Hematopoietic multipotent progenitor cell (in vitro differentiated cells): ENCODE data around the gene TCOF1. TPM values are rescaled to one million over a fixed set of nuclear protein-coding genes. Genes with fewer than 3 reads are reported as not detected.

Source experiments
- DNase-seq, 3 donors: peaks; one replicate each; pipeline ENCODE4 v3.0.0-alpha.2; 2011 to 2015; ENCODE audit warnings: low read depth in 2 of 3, low spot score in 2 of 3
- total RNA-seq: library from RNA; depleted of rRNA; stranded (reverse); fragments of >200 nt; gene quantifications from one replicate; pipeline ENCODE4 v1.2.3, GENCODE V29; 2012

Gene TCOF1
- total RNA-seq, 1 donor = 25.6 TPM

- peak in 1 of 3 donors; percentile 56 for DNase-seq
Observed at GRCh38 chr5:150401376-150402228, 44.1 kb downstream of the TCOF1 start.

DNA sequence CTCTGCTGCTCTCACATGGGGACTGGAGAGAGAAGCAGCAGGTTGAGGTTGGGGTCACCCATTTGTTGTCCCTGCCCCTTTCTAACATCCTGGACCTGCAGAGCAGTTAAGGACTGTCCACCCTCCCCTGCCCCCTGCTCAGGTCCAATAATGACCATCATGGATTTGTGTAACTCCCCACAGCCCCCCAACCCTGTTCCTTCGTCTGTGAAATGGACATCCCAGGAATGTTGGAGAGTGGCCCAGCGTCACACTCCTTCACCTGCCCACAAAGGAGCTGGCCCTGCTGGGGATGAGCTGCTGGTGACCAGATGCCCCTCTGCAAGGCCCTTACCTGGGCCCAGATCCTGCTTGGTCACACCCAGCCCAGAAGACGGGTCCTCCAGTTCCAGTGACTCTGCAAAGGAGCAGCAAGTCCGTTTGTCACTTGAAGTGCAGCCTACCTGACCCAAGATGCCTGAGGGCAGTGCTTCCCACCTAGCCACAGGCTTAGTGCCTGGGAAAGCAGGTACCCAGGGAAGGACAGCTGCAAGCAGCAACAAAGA is 44.8 kb downstream of the TCOF1 start:
- peak in 1 of 3 donors; percentile 39 for DNase-seq

DNA sequence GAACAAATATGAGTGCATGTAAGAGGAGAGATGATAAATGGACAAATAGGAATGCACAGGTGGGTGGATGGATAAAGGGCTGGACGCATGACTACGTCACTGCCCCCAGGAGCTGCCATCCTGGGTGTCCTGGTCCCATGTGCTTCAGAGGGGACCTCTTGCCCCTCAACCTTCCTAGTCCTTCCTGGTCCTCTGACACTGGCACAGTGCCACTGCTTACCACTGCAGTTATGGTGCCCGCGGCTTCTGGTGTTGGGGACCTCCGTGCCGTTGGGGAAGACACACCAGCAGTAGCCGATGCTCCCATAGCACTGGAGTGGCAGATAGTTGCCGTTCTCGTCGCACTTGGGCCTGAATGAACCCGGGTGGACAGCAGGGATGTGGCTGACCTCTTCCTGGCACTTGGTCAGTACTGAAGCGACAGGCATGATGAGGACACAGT is 45.4 kb downstream of the TCOF1 start:
- peak in 1 of 3 donors; percentile 41 for DNase-seq

DNA sequence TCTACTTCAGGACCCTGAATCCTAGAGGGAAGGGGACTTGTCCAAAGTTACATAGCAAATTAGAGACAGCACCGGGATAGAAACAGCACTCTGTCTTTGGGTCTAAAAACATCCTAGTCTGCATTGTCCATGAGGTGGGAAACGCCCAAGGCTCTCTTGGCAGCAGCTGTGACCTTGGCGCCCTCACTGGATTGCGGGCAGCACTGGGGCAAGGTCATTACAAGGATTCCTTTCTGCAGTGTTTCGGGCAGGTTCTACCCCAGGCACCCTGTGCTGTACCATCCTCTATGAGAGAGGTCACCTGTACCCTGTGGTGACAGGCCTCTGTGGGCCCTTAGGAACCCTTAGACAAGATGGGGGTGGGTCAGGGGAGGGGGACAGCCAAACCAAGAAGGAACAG is 46.6 kb downstream of the TCOF1 start:
- no peak for DNase-seq

DNA sequence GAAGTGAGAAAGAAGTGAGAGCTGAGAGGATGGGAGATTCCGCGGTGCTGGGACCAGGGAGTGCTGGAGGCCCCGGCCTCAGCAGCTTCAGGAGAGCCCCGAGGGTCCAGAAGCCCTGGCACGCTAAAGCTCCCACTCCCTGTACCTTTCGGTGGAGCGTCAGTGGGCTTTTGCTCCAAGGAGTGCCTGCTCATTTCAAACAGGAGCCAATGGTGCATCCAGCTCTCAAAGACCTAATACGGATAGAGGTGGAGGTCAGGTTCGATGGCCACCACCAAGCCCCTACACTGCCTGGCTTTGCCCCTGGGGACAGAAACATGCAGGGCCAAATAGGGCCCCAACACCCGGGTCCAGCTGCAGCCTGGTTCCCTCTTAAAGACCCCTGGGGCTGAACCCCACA is 47.0 kb downstream of the TCOF1 start:
- no peak for DNase-seq

DNA sequence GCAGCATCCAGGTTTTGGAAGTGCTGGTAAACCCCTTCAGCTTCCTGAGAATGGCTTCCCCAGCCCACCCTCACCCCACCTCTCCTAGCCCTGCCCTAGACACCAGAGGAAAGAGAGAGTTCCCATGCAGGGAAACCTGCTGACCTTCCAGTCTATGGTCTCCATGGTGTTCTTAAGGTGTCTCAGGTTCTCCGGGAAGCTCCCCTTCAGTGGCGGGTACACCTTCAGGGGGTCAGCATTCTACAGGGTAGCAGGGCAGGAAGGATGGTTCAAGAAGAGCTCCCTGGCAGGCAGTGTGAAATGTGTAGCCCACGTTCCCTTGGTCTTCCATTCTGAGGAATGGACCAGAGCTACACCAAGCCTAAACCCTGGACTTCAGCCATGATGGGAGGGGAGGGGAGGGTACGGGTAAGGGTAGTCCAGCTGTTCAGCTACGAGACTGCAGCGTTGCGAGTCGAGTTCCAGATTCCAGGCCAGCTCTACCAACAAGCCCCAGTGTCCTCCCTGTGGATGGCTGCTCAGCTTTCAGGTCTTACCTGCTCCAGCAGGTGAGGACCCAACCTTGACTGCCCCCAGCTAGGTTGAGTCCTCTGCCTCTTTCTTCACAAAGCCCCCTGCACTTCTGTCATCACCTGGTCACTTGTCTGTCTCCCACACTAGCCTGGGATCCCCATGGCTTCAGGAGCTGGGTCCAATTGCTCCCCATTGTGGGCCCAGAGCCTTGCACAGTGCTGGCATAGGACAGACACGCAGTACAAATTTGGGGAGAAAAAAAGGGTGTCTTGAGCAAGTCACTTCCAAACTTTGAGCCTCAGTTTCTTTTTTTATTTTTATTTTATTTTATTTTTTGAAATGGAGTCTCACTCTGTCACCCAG is 47.7 kb downstream of the TCOF1 start:
- peak in 1 of 3 donors; percentile 29 for DNase-seq

- peak in 1 of 3 donors; percentile 17 for DNase-seq
Observed at GRCh38 chr5:150406103-150406722, 48.7 kb downstream of the TCOF1 start.

DNA sequence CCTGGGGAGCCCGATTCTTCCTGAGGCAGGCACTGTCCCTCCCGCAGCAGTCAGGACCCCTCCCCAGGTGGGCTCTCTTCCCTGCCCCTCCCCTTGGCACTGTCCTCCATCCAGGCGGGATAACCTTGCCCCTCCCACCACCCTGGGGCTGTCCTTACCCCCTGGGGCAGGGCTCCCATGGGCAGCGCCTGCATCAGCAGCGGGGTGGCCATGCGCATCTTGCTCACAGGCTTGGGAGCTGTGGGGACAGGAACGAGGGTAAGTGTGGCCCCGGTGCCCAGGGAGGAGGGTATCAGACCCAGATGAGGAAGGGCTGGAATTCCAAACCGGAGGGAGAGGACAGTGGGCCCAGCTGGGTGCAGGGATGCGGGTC is 49.2 kb downstream of the TCOF1 start:
- DNase-seq = no peak

DNA sequence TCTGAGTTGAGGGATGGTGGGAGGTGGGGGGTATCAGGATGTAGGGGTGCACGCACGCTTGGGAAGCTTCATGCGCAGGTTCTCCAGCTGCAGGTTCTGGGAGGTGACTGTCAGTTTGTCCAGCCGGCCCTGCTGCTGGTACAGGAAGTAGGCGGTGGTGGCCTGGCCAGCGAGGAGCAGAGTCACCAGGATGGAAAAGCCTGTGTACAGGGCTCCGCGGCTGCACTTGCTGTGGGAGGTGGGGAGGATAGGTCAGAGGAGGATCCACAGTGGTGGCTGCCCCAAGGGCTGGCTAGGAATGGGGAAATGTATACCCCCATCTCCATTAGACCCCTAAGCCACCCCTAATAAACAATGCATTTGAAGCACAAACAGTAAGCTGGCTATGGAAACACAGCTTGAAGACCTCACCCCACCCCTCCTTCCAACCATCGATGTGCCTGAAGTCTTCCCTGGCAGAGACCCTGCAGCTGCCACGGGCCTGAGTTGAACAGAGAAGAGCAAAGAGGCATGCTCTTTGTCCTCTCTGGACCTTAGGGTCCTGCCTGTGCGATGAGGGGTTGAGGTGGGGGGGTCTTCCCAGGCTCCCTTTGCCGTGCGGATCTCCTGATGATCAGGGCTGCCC is 49.7 kb downstream of the TCOF1 start:
- DNase-seq = peak in 1 of 3 donors; percentile 51

GRCh38 chr5:150408231-150408943 is 50.9 kb downstream of the TCOF1 start:
- peak in 1 of 3 donors; percentile 50 for DNase-seq

DNA sequence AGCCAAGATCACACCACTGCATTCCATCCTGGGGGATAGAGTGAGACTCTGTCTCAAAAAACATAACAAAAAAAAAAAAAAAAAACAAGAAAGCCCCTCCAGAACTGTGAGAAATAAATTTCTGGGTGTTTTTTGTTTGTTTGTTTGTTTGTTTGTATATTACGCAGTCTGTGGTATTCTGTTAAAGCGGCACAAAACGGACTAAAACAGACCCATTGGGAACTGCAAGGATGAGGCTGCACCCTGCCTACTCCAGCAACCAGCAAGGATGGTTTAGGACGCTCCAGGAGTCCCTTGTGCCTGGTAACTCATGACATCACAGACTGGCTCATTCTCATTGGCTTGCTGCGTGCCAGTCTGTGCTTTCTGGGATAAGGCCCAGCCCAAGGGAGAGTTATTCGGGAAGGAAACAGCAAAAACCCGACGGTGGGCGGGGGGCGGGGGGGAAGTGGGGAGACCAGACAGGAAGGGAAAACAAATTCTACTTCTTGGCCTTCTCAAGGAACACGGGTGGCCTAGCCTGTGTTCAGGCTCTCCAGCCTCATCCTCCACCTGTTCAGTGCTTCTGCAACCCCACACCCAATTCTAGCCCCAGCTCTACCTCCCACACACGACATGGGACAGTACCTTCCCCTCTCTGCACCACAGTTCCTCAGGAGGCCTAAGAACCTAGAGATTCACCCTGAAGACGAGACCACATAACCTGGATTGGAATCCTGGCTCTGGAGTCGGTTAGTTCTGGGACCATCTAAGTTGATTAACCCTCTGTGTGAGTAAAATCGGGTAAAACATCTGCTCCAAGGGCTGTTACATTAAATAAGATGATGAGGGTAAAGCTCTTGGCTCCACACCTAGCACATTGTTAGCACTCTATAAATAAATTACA is 52.4 kb downstream of the TCOF1 start:
- DNase-seq = peak in 2 of 3 donors; percentile 66 to 83

DNA sequence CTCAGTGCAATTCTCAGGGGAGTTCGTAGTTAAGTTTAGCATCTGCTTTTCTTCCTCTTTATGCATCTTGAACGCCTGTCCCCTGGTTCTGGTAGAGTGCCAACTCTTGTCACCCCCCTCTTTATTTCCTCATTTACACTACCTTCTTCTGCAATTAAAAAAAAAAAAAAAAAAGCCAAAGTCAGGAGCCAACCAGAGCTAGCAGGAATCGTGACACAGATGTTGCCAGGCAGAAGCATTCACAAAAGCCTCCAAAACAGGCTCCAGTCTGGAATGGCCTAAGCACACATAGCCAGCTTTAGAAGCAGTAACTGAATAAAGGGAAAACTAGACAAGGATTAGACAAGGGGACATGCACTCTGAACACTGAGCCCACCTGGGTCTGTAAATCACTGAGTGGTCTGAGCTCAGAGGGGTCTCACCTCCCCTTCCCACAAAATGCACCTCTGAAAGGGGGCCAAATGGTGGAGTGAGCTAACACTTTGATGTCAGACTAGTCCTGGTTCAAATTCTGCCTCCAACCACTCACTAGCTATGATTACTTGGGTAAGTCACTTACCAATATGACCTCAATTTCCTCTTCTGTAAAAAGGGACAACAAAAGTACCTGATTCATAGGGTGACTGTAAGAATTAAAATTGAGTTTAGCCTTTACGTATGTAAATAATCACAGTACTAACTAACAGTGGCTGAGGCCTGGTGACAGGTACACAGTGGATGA is 53.2 kb downstream of the TCOF1 start:
- peak in 2 of 3 donors; percentile 96 to 98 for DNase-seq

DNA sequence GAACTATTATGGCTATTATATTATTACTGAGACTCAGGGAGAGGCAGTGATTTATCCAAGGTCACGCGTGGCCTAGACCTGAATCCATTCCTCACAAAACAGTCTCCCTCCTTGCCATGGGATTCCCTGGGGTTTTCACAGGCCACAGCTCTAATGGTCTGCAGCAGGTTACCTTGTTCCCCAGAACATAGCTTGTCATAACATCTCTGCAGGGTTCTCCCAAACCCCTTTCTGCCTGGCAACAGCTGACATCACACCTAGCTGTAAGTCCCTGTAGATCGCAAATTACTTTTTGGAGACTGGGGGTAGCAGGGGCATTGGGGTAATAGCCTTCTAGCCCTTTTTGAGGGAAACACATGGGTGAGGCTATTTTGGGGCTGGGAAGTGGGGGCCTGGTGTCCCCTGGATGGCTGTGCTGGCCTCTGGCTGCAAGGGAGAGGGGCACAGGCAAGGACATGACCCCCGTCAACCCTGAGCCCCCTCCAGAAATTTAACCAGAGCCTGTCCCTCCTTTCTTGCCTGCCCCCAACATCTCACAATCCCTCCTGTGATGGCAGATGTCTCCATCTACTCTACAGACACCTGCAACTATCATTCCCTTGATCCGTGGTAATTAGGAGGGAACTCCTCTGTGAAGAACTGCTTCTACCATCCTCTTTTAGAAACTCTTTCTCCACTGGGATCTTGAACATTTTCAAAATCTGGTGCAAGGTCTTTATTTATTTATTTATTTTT is 53.9 kb downstream of the TCOF1 start:
- DNase-seq = peak in 2 of 3 donors; percentile 77 to 93

GRCh38 chr5:150412319-150413175 is 55.0 kb downstream of the TCOF1 start, which contains the start of gene CD74:
CD74 (minus strand) TSS chr5:150412910; CDS start chr5:150412749, 161 bp downstream.
- peak; percentile 83 to 99 (median 98) for DNase-seq

GRCh38 chr5:150413176-150413901 is 55.8 kb downstream of the TCOF1 start:
- DNase-seq = no peak
